PFSK-1 (cell line): ENCODE data around the gene POLL.

ENCODE experiments used
- POLR2AphosphoS5 ChIP-seq: IDR thresholded peaks from 2 replicates; pipeline ENCODE4 v1.6.1; 2012; ENCODE audit warnings: low read depth, mild to moderate bottlenecking, control low read depth, low read length, moderate library complexity
- REST ChIP-seq, 2 experiments: IDR thresholded peaks; 2 replicates each; pipeline versions ENCODE4 v1.6.1 to v1.8.0; 2011 to 2012; ENCODE audit warnings: low read depth in 2 of 2, low read length in 2 of 2, control low read depth in 1 of 2, inconsistent platforms in 1 of 2, mild to moderate bottlenecking in 1 of 2, moderate library complexity in 1 of 2; ENCODE audit not compliant: insufficient read depth in 1 of 2
- TAF1 ChIP-seq: IDR thresholded peaks from 2 replicates; pipeline ENCODE4 v1.6.1; 2012; ENCODE audit warnings: low read length, control low read depth, borderline replicate concordance; ENCODE audit not compliant: insufficient read depth

- TF ChIP-seq TAF1, result no peak
- TF ChIP-seq REST (IDR thresholded peaks at IDR 0.05; ENCODE audit: insufficient read depth in 1 of 2, low read depth in 2 of 2, low read length in 2 of 2), result no peak
- no peak for TF ChIP-seq POLR2AphosphoS5
Observed at GRCh38 chr10:101624526-101625102, 36.6 kb upstream of the POLL start.
